GM23338 (cell line): Measurements from ENCODE around the gene C2orf92. TPM values are rescaled to one million over a fixed set of nuclear protein-coding genes. Genes with fewer than 3 reads are reported as not detected.

ENCODE experiments used
- ATAC-seq: fragments of 200-7000 bp; cut with Tn5 transposase; 3 replicates; pipeline ENCODE4 v1.9.1; 2020
- DNase-seq: peaks from one replicate; pipeline ENCODE4 v3.0.0-alpha.2; 2015; ENCODE audit warnings: low spot score
- H2AFZ ChIP-seq: fragments of 200-600 bp; sonication (generic); 2 replicates; pipeline ENCODE4 v1.8.0; 2016; ENCODE audit warnings: antibody characterized with exemption, mild to moderate bottlenecking, moderate library complexity
- H3F3A ChIP-seq: fragments of 200-600 bp; sonication (generic); replicated peaks from 2 replicates; pipeline ENCODE4 v1.8.0; 2017; ENCODE audit warnings: antibody characterized with exemption, mixed run types, low read depth
- H3K27ac ChIP-seq: fragments of 200-600 bp; sonication (generic); 2 replicates; pipeline ENCODE4 v1.6.1; 2016; ENCODE audit warnings: low read depth
- H3K27me3 ChIP-seq: fragments of 200-600 bp; sonication (generic); 2 replicates; pipeline ENCODE4 v1.8.0; 2016; ENCODE audit warnings: mild to moderate bottlenecking, mixed run types, moderate library complexity; ENCODE audit not compliant: insufficient read depth
- H3K36me3 ChIP-seq: fragments of 200-600 bp; sonication (generic); 2 replicates; pipeline ENCODE4 v1.8.0; 2016; ENCODE audit warnings: mild to moderate bottlenecking; ENCODE audit not compliant: insufficient read depth
- H3K4me1 ChIP-seq: fragments of 200-600 bp; sonication (generic); 2 replicates; pipeline ENCODE4 v1.8.0; 2016; ENCODE audit warnings: mild to moderate bottlenecking, moderate library complexity; ENCODE audit not compliant: insufficient read depth
- H3K4me2 ChIP-seq: fragments of 200-600 bp; sonication (generic); 2 replicates; pipeline ENCODE4 v1.7.1; 2017; ENCODE audit warnings: mixed run types
- H3K4me3 ChIP-seq: fragments of 200-600 bp; sonication (generic); 2 replicates; pipeline ENCODE4 v1.6.1; 2016; ENCODE audit warnings: mixed run types
- H3K79me2 ChIP-seq: fragments of 200-600 bp; sonication (generic); replicated peaks from 2 replicates; pipeline ENCODE4 v1.8.0; 2017; ENCODE audit warnings: mild to moderate bottlenecking; ENCODE audit not compliant: insufficient read depth
- H3K9me2 ChIP-seq: fragments of 200-600 bp; sonication (generic); 2 replicates; pipeline ENCODE4 v1.8.0; 2017; ENCODE audit not compliant: insufficient read depth
- H4K20me1 ChIP-seq: fragments of 200-600 bp; sonication (generic); replicated peaks from 2 replicates; pipeline ENCODE4 v1.8.0; 2017; ENCODE audit warnings: mild to moderate bottlenecking; ENCODE audit not compliant: insufficient read depth
- H3K27ac Mint-ChIP-seq: 2 replicates; pipeline ENCODE4 v1.8.0; 2020; ENCODE audit warnings: inconsistent platforms, mild to moderate bottlenecking, moderate library complexity, mixed read lengths
- H3K27me3 Mint-ChIP-seq: 3 replicates; pipeline ENCODE4 v1.8.0; 2022; ENCODE audit warnings: low read depth, mild to moderate bottlenecking, moderate library complexity, mixed read lengths, inconsistent platforms; ENCODE audit not compliant: insufficient read depth, poor library complexity
- H3K36me3 Mint-ChIP-seq: 3 replicates; pipeline ENCODE4 v1.8.0; 2021; ENCODE audit warnings: low read depth, mild to moderate bottlenecking, inconsistent platforms, moderate library complexity, mixed read lengths
- H3K4me1 Mint-ChIP-seq: 3 replicates; pipeline ENCODE4 v1.8.0; 2020; ENCODE audit warnings: mild to moderate bottlenecking, inconsistent platforms, mixed read lengths
- H3K4me3 Mint-ChIP-seq: 3 replicates; pipeline ENCODE4 v1.8.0; 2021; ENCODE audit warnings: moderate library complexity, mild to moderate bottlenecking, inconsistent platforms, mixed read lengths
- H3K9me3 Mint-ChIP-seq: 3 replicates; pipeline ENCODE4 v1.8.0; 2020; ENCODE audit warnings: moderate library complexity, mild to moderate bottlenecking, inconsistent platforms, mixed read lengths
- CREB1 ChIP-seq: fragments of 250-450 bp; sonication (Bioruptor Pico); IDR thresholded peaks from 2 replicates; pipeline ENCODE4 v1.5.0; 2020; ENCODE audit warnings: low read depth, mild to moderate bottlenecking, moderate library complexity
- EZH2 ChIP-seq: fragments of 200-600 bp; sonication (generic); IDR thresholded peaks from one replicate; pipeline ENCODE4 v1.8.0; 2017; ENCODE audit warnings: antibody characterized with exemption, mild to moderate bottlenecking, low read depth; ENCODE audit not compliant: unreplicated experiment
- EZH2phosphoT487 ChIP-seq: fragments of 200-600 bp; sonication (generic); IDR thresholded peaks from one replicate; pipeline ENCODE4 v1.8.1; 2018; ENCODE audit warnings: antibody characterized with exemption; ENCODE audit not compliant: unreplicated experiment
- JUNB ChIP-seq: IDR thresholded peaks from one replicate; pipeline ENCODE4 v1.6.1; 2016; ENCODE audit warnings: antibody characterized with exemption; ENCODE audit not compliant: unreplicated experiment
- NANOG ChIP-seq: IDR thresholded peaks from 2 replicates; pipeline ENCODE4 v1.6.1; 2016; ENCODE audit warnings: antibody characterized with exemption, borderline replicate concordance
- POLR2AphosphoS5 ChIP-seq: IDR thresholded peaks from 2 replicates; pipeline ENCODE4 v1.6.1; 2016; ENCODE audit warnings: antibody characterized with exemption, low read depth
- polyA plus RNA-seq: library from polyadenylated mRNA; unstranded; fragments of >200 nt; fragmentation: Nextera tagmentation; extraction: Ambion mirVana; gene quantifications from 2 replicates; pipeline ENCODE4 v1.2.1, GENCODE V29; 2016
- total RNA-seq: library from RNA; depleted of rRNA; stranded (reverse); fragments of >200 nt; shearing (Covaris generic); gene quantifications from 2 replicates; pipeline ENCODE4 v1.2.3, GENCODE V29; 2014
- TF ChIP-seq, protein P1 (sequence below): IDR thresholded peaks from 2 replicates; pipeline ENCODE4 v1.6.1; 2016; ENCODE audit warnings: antibody characterized with exemption
- TF ChIP-seq, protein P2 (sequence below), 2 experiments: fragments of 200-600 bp in 1 of 2; sonication (generic) in 1 of 2; conservative IDR thresholded peaks; 2 replicates each; pipeline versions ENCODE4 v1.5.1 to v1.6.1; 2016 to 2017; ENCODE audit warnings: antibody characterized with exemption in 2 of 2, low read depth in 2 of 2, mild to moderate bottlenecking in 2 of 2, moderate library complexity in 1 of 2
- TF ChIP-seq, protein P3 (sequence below): fragments of 250-450 bp; sonication (Bioruptor Pico); IDR thresholded peaks from 2 replicates; pipeline ENCODE4 v1.5.0; 2020; ENCODE audit warnings: mild to moderate bottlenecking, moderate library complexity

Gene C2orf92
- total and polyA plus RNA-seq, 2 experiments from 2014 or later, result 1.7 to 2.6 TPM

DNA sequence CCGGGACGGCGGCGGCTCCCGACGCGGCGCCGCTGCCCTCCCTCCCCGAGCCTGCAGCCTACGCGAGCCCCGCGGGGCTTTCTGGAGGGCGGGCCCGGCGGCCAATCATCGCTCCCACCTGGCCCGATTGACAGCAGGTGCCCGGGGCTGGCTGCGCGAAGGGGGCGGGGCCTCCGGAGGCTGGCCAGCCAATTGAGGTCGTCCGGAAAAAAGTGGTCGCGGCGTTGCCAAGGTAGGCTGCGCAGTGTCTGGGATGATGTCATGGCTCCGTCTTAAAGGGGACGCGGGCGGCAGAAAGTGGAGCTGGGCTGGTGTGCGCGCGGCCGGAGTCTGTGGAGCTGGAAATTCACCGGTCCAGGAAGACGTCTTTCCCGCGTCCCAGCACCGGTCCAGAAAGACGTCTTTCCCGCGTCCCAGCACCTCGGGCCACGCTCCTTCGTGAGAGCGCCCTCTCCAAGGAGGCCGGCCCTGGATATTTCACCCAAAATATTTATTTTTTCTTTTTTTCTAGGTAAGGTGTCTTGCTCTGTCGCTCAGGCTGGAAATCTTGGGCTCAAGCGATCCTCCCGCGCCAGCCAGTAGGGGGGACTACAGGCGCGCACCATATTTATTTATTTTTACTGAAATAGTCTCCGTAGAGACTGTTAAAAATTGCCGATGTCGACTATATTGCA is 5.4 kb upstream of the C2orf92 start, which contains the start of gene ACTR1B:
Gene ACTR1B (minus strand): TSS at position 83 of the 674 bp plus-strand sequence. CDS start 154 bp downstream, outside the sequence.
- Mint-ChIP-seq H3K27me3 (peaks cover 7% of the 10 kb centered on the region), H3K27ac (peak within 1 kb of the TSS; percentile 97), H3K36me3 (no peaks in the 10 kb centered on the region; the same call in 2 of the 3 replicates), H3K4me3 (peak within 1 kb of the TSS; percentile 89), H3K9me3 (no peaks in the 10 kb centered on the region), H3K4me1 (peaks cover 19% of the 10 kb centered on the region)
- DNase-seq, result peak; percentile 99
- no peaks in the 10 kb centered on the region for H3K36me3 ChIP-seq
- peak; percentile 91 for ATAC-seq
- no peaks in the 10 kb centered on the region for H3K27me3 ChIP-seq
- peaks cover 3% of the 10 kb centered on the region; the same call in 1 of the 2 replicates for H3F3A ChIP-seq
- H3K9me2 ChIP-seq, result no peaks in the 10 kb centered on the region
- H3K4me3 ChIP-seq, result peak within 1 kb of the TSS; percentile 64
- H3K79me2 ChIP-seq, result peaks cover 22% of the 10 kb centered on the region
- TF ChIP-seq, protein P1, sequence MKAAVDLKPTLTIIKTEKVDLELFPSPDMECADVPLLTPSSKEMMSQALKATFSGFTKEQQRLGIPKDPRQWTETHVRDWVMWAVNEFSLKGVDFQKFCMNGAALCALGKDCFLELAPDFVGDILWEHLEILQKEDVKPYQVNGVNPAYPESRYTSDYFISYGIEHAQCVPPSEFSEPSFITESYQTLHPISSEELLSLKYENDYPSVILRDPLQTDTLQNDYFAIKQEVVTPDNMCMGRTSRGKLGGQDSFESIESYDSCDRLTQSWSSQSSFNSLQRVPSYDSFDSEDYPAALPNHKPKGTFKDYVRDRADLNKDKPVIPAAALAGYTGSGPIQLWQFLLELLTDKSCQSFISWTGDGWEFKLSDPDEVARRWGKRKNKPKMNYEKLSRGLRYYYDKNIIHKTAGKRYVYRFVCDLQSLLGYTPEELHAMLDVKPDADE, result no peak
- TF ChIP-seq, protein P2, sequence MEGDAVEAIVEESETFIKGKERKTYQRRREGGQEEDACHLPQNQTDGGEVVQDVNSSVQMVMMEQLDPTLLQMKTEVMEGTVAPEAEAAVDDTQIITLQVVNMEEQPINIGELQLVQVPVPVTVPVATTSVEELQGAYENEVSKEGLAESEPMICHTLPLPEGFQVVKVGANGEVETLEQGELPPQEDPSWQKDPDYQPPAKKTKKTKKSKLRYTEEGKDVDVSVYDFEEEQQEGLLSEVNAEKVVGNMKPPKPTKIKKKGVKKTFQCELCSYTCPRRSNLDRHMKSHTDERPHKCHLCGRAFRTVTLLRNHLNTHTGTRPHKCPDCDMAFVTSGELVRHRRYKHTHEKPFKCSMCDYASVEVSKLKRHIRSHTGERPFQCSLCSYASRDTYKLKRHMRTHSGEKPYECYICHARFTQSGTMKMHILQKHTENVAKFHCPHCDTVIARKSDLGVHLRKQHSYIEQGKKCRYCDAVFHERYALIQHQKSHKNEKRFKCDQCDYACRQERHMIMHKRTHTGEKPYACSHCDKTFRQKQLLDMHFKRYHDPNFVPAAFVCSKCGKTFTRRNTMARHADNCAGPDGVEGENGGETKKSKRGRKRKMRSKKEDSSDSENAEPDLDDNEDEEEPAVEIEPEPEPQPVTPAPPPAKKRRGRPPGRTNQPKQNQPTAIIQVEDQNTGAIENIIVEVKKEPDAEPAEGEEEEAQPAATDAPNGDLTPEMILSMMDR (conservative IDR thresholded peaks at IDR 0.05; ENCODE audit: low read depth in 2 of 2), result peak; percentile 43 to 66
- TF ChIP-seq POLR2AphosphoS5 (peak; percentile 78), JUNB (no peak), NANOG (no peak), CREB1 (CRISPR knock-in tag) (peak; percentile 76), EZH2phosphoT487 (no peak), EZH2 (no peak)
- TF ChIP-seq, protein P3, sequence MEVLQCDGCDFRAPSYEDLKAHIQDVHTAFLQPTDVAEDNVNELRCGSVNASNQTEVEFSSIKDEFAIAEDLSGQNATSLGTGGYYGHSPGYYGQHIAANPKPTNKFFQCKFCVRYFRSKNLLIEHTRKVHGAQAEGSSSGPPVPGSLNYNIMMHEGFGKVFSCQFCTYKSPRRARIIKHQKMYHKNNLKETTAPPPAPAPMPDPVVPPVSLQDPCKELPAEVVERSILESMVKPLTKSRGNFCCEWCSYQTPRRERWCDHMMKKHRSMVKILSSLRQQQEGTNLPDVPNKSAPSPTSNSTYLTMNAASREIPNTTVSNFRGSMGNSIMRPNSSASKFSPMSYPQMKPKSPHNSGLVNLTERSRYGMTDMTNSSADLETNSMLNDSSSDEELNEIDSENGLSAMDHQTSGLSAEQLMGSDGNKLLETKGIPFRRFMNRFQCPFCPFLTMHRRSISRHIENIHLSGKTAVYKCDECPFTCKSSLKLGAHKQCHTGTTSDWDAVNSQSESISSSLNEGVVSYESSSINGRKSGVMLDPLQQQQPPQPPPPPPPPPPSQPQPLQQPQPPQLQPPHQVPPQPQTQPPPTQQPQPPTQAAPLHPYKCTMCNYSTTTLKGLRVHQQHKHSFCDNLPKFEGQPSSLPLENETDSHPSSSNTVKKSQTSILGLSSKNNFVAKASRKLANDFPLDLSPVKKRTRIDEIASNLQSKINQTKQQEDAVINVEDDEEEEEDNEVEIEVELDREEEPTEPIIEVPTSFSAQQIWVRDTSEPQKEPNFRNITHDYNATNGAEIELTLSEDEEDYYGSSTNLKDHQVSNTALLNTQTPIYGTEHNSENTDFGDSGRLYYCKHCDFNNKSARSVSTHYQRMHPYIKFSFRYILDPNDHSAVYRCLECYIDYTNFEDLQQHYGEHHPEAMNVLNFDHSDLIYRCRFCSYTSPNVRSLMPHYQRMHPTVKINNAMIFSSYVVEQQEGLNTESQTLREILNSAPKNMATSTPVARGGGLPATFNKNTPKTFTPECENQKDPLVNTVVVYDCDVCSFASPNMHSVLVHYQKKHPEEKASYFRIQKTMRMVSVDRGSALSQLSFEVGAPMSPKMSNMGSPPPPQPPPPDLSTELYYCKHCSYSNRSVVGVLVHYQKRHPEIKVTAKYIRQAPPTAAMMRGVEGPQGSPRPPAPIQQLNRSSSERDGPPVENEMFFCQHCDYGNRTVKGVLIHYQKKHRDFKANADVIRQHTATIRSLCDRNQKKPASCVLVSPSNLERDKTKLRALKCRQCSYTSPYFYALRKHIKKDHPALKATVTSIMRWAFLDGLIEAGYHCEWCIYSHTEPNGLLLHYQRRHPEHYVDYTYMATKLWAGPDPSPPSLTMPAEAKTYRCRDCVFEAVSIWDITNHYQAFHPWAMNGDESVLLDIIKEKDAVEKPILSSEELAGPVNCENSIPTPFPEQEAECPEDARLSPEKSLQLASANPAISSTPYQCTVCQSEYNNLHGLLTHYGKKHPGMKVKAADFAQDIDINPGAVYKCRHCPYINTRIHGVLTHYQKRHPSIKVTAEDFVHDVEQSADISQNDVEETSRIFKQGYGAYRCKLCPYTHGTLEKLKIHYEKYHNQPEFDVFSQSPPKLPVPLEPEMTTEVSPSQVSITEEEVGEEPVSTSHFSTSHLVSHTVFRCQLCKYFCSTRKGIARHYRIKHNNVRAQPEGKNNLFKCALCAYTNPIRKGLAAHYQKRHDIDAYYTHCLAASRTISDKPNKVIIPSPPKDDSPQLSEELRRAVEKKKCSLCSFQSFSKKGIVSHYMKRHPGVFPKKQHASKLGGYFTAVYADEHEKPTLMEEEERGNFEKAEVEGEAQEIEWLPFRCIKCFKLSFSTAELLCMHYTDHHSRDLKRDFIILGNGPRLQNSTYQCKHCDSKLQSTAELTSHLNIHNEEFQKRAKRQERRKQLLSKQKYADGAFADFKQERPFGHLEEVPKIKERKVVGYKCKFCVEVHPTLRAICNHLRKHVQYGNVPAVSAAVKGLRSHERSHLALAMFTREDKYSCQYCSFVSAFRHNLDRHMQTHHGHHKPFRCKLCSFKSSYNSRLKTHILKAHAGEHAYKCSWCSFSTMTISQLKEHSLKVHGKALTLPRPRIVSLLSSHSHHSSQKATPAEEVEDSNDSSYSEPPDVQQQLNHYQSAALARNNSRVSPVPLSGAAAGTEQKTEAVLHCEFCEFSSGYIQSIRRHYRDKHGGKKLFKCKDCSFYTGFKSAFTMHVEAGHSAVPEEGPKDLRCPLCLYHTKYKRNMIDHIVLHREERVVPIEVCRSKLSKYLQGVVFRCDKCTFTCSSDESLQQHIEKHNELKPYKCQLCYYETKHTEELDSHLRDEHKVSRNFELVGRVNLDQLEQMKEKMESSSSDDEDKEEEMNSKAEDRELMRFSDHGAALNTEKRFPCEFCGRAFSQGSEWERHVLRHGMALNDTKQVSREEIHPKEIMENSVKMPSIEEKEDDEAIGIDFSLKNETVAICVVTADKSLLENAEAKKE (CRISPR knock-in tag), result no peak
- H3K4me1 ChIP-seq, result peaks cover 18% of the 10 kb centered on the region
- H4K20me1 ChIP-seq, result peaks cover 10% of the 10 kb centered on the region; the same call in 1 of the 2 replicates
- H2AFZ ChIP-seq, result peak within 1 kb of the TSS; percentile 70
- peak within 1 kb of the TSS; percentile 97 for H3K27ac ChIP-seq
- H3K4me2 ChIP-seq, result peak within 1 kb of the TSS; percentile 98
